HEK293 (cell line): ENCODE results near the gene CLASP1.
"Not testable (repeated sequence)": the region's sequence is repeated elsewhere in the genome, so short reads cannot be mapped to it uniquely, and the experiment has no call there.

Experiments
- CTCF ChIA-PET: fragments of 350-600 bp; formaldehyde crosslinking; extraction: SDS; loops from one replicate; lab custom pipeline; 2021; ENCODE audit warnings: antibody characterized with exemption; lab: Yijun Ruan, JAX
- POLR2A ChIA-PET: fragments of 300-600 bp; formaldehyde crosslinking; extraction: SDS; loops from one replicate; lab custom pipeline; 2020; ENCODE audit warnings: antibody characterized with exemption, inconsistent platforms; lab: Yijun Ruan, JAX
- H3K27ac ChIP-seq: fragments of 200-500 bp; sonication (Bioruptor generic); 2 replicates; pipeline ENCODE4 v1.5.1; 2014; ENCODE audit warnings: low read depth, low read length, control low read depth, inconsistent platforms; ENCODE audit errors: extremely low read depth
- H3K36me3 ChIP-seq, 2 experiments: fragments of 200-500 bp in 1 of 2; sonication (Bioruptor generic) in 1 of 2; 1 replicate in 1 of 2; 2 replicates in 1 of 2; pipeline ENCODE4 v1.5.1; 2014 to 2017; ENCODE audit warnings: inconsistent platforms in 2 of 2, low read length in 2 of 2; ENCODE audit not compliant: control insufficient read depth in 2 of 2, insufficient read depth in 1 of 2
- H3K4me1 ChIP-seq: fragments of 200-500 bp; sonication (Bioruptor generic); 2 replicates; pipeline ENCODE4 v1.5.1; 2014; ENCODE audit warnings: mild to moderate bottlenecking, low read length, inconsistent platforms; ENCODE audit not compliant: control insufficient read depth, insufficient read depth
- H3K4me3 ChIP-seq: 2 replicates; pipeline ENCODE4 v1.5.1; 2011; ENCODE audit warnings: low read depth, mild to moderate bottlenecking, control low read depth, low read length, moderate library complexity
- H3K9me3 ChIP-seq: fragments of 200-500 bp; sonication (Bioruptor generic); 2 replicates; pipeline ENCODE4 v1.5.1; 2014; ENCODE audit warnings: low read depth, low read length, inconsistent platforms; ENCODE audit not compliant: control insufficient read depth, insufficient read depth
- EGR2 ChIP-seq: fragments of 450-650 bp; formaldehyde crosslinking; IDR thresholded peaks from 2 replicates; pipeline ENCODE4 v1.5.1; 2016; ENCODE audit warnings: low read depth, missing biosample characterization, missing genetic modification characterization
- ELK4 ChIP-seq: IDR thresholded peaks from 2 replicates; pipeline ENCODE4 v1.6.1; 2011; ENCODE audit warnings: mild to moderate bottlenecking, low read depth, low read length, borderline replicate concordance
- GLI2 ChIP-seq: fragments of 450-650 bp; formaldehyde crosslinking; IDR thresholded peaks from 2 replicates; pipeline ENCODE4; 2017; ENCODE audit warnings: missing biosample characterization, missing genetic modification characterization, low read depth, borderline replicate concordance
- HOXA7 ChIP-seq: sonication (generic); formaldehyde crosslinking; IDR thresholded peaks from 2 replicates; pipeline ENCODE4 v1.8.1; 2022; ENCODE audit warnings: missing genetic modification reagents, borderline replicate concordance
- KLF16 ChIP-seq: fragments of 450-650 bp; formaldehyde crosslinking; IDR thresholded peaks from 2 replicates; pipeline ENCODE4 v1.5.1; 2017; ENCODE audit warnings: missing biosample characterization, missing genetic modification characterization
- MEIS1 ChIP-seq: sonication (generic); formaldehyde crosslinking; IDR thresholded peaks from 2 replicates; pipeline ENCODE4 v1.8.1; 2022; ENCODE audit warnings: missing genetic modification reagents, mild to moderate bottlenecking, borderline replicate concordance
- REPIN1 ChIP-seq: fragments of 450-650 bp; formaldehyde crosslinking; IDR thresholded peaks from 2 replicates; pipeline ENCODE4 v1.5.1; 2017; ENCODE audit warnings: missing biosample characterization, missing genetic modification characterization, low read depth
- ZBTB8A ChIP-seq: fragments of 450-650 bp; formaldehyde crosslinking; IDR thresholded peaks from 2 replicates; pipeline ENCODE4 v1.5.1; 2016; ENCODE audit warnings: missing biosample characterization, missing genetic modification characterization
- ZFHX2 ChIP-seq: fragments of 450-650 bp; formaldehyde crosslinking; conservative IDR thresholded peaks from 2 replicates; pipeline ENCODE4 v1.5.1; 2016; ENCODE audit warnings: missing biosample characterization, missing genetic modification characterization
- ZNF121 ChIP-seq: fragments of 450-650 bp; formaldehyde crosslinking; IDR thresholded peaks from 2 replicates; pipeline ENCODE4 v1.5.1; 2016; ENCODE audit warnings: missing biosample characterization, missing genetic modification characterization
- ZNF155 ChIP-seq: fragments of 450-650 bp; formaldehyde crosslinking; IDR thresholded peaks from 2 replicates; pipeline ENCODE4 v1.5.1; 2016; ENCODE audit warnings: missing biosample characterization, missing genetic modification characterization
- ZNF157 ChIP-seq: fragments of 450-650 bp; formaldehyde crosslinking; IDR thresholded peaks from 2 replicates; pipeline ENCODE4 v1.5.1; 2016; ENCODE audit warnings: missing biosample characterization, missing genetic modification characterization
- ZNF2 ChIP-seq: fragments of 450-650 bp; formaldehyde crosslinking; IDR thresholded peaks from 2 replicates; pipeline ENCODE4 v1.5.1; 2016; ENCODE audit warnings: missing biosample characterization, missing genetic modification characterization
- ZNF221 ChIP-seq: fragments of 450-650 bp; formaldehyde crosslinking; IDR thresholded peaks from 2 replicates; pipeline ENCODE4 v1.5.1; 2017; ENCODE audit warnings: missing biosample characterization, missing genetic modification characterization, borderline replicate concordance
- ZNF302 ChIP-seq: fragments of 450-650 bp; formaldehyde crosslinking; IDR thresholded peaks from 2 replicates; pipeline ENCODE4 v1.5.1; 2016; ENCODE audit warnings: missing biosample characterization, missing genetic modification characterization, low read depth
- ZNF335 ChIP-seq: fragments of 450-650 bp; formaldehyde crosslinking; conservative IDR thresholded peaks from 2 replicates; pipeline ENCODE4 v1.5.1; 2016; ENCODE audit warnings: missing biosample characterization, missing genetic modification characterization
- ZNF549 ChIP-seq: fragments of 450-650 bp; IDR thresholded peaks from 2 replicates; pipeline ENCODE4 v1.5.1; 2018; ENCODE audit warnings: missing biosample characterization, missing genetic modification characterization, mild to moderate bottlenecking, inconsistent platforms, moderate library complexity
- ZNF585B ChIP-seq: fragments of 450-650 bp; formaldehyde crosslinking; IDR thresholded peaks from 2 replicates; pipeline ENCODE4 v1.5.1; 2016; ENCODE audit warnings: missing biosample characterization, missing genetic modification characterization
- ZNF600 ChIP-seq: fragments of 450-650 bp; formaldehyde crosslinking; IDR thresholded peaks from 2 replicates; pipeline ENCODE4 v1.5.1; 2016; ENCODE audit warnings: missing biosample characterization, missing genetic modification characterization
- ZNF701 ChIP-seq: fragments of 450-650 bp; formaldehyde crosslinking; IDR thresholded peaks from 2 replicates; pipeline ENCODE4 v1.5.1; 2016; ENCODE audit warnings: missing biosample characterization, missing genetic modification characterization
- ZSCAN23 ChIP-seq: fragments of 450-650 bp; formaldehyde crosslinking; IDR thresholded peaks from 2 replicates; pipeline ENCODE4 v1.5.1; 2016; ENCODE audit warnings: missing biosample characterization, missing genetic modification characterization
- ZSCAN5A ChIP-seq: fragments of 450-650 bp; formaldehyde crosslinking; IDR thresholded peaks from 2 replicates; pipeline ENCODE4 v1.5.1; 2016; ENCODE audit warnings: missing biosample characterization, missing genetic modification characterization
- TF ChIP-seq, protein P1 (sequence below): fragments of 450-650 bp; formaldehyde crosslinking; IDR thresholded peaks from 2 replicates; pipeline ENCODE4 v1.5.1; 2016; ENCODE audit warnings: missing biosample characterization, missing genetic modification characterization
- TF ChIP-seq, protein P2 (sequence below): fragments of 450-650 bp; formaldehyde crosslinking; IDR thresholded peaks from 2 replicates; pipeline ENCODE4 v1.5.1; 2017; ENCODE audit warnings: missing biosample characterization, missing genetic modification characterization

CLASP1 gene

GRCh38 chr2:121478996-121479745, 170.1 kb downstream of the CLASP1 start:
- Histone ChIP-seq H3K27ac (no peak overlapping the region), H3K4me1 (peaks cover 21% of the 10 kb centered on the region), H3K9me3 (no peaks in the 10 kb centered on the region), H3K4me3 (no peak overlapping the region)
- ChIA-PET CTCF (interaction anchor here (0.6 to 1.5 kb wide), 4 partner anchors 8 to 173 kb away, joined by 3 to 6 read pairs (median 4); no protein-coding TSS in a partner anchor), POLR2A (no interaction called here)
- TF ChIP-seq ZNF701 (tag by site-specific recombination), result no peak
- no peak for TF ChIP-seq ZNF157 (tag by site-specific recombination)
- no peak for TF ChIP-seq ZSCAN5A (tag by site-specific recombination)
- TF ChIP-seq ZNF585B (tag by site-specific recombination), result no peak
- no peak for TF ChIP-seq ZSCAN23
- no peak for TF ChIP-seq ZBTB8A (tag by site-specific recombination)
- TF ChIP-seq ZNF121, result no peak
- TF ChIP-seq ZNF549 (tag by site-specific recombination), result no peak
- TF ChIP-seq REPIN1, result no peak
- TF ChIP-seq KLF16 (tag by site-specific recombination), result no peak
- TF ChIP-seq, protein P1, sequence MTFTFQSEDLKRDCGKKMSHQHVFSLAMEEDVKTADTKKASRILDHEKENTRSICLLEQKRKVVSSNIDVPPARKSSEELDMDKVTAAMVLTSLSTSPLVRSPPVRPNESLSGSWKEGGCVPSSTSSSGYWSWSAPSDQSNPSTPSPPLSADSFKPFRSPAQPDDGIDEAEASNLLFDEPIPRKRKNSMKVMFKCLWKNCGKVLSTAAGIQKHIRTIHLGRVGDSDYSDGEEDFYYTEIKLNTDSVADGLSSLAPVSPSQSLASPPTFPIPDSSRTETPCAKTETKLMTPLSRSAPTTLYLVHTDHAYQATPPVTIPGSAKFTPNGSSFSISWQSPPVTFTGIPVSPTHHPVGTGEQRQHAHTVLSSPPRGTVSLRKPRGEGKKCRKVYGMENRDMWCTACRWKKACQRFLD (tag by site-specific recombination), result no peak
- no peak for TF ChIP-seq ZNF335 (tag by site-specific recombination)
- no peak for TF ChIP-seq ZNF302 (tag by site-specific recombination)
- no peak for TF ChIP-seq ELK4
- no peak for TF ChIP-seq ZNF2 (tag by site-specific recombination)
- TF ChIP-seq MEIS1 (CRISPR knock-in tag), result no peak
- no peak for TF ChIP-seq ZNF221 (tag by site-specific recombination)
- TF ChIP-seq HOXA7 (CRISPR knock-in tag), result no peak
- no peak for TF ChIP-seq ZNF155
- no peak for TF ChIP-seq GLI2
- TF ChIP-seq, all 188 proteins: peak for 0
- no peaks in the 10 kb centered on the region for H3K36me3 ChIP-seq

- CTCF ChIA-PET, H3K27ac ChIP-seq, H3K9me3 ChIP-seq, H3K36me3 ChIP-seq, POLR2A ChIA-PET, H3K4me3 ChIP-seq: not testable (repeated sequence)
- H3K4me1 ChIP-seq, result peaks cover 21% of the 10 kb centered on the region
- TF ChIP-seq ZFHX2 (tag by site-specific recombination) (peak; percentile 46), EGR2 (tag by site-specific recombination) (peak; percentile 75; the same call in 1 of the 2 replicates), ZNF600 (tag by site-specific recombination) (peak; percentile 33; the same call in 1 of the 2 replicates)
- TF ChIP-seq, protein P2, sequence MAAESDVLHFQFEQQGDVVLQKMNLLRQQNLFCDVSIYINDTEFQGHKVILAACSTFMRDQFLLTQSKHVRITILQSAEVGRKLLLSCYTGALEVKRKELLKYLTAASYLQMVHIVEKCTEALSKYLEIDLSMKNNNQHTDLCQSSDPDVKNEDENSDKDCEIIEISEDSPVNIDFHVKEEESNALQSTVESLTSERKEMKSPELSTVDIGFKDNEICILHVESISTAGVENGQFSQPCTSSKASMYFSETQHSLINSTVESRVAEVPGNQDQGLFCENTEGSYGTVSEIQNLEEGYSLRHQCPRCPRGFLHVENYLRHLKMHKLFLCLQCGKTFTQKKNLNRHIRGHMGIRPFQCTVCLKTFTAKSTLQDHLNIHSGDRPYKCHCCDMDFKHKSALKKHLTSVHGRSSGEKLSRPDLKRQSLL, result peak; percentile 87
Measured at GRCh38 chr2:121478358-121478995, 170.8 kb downstream of the CLASP1 start.
